ENCODE data around the gene FRMD4A.

The FRMD4A gene

GRCh38 chr10:13632884-13633440 lies 697.8 kb downstream of the FRMD4A start:
- TF ChIP-seq, protein P1, sequence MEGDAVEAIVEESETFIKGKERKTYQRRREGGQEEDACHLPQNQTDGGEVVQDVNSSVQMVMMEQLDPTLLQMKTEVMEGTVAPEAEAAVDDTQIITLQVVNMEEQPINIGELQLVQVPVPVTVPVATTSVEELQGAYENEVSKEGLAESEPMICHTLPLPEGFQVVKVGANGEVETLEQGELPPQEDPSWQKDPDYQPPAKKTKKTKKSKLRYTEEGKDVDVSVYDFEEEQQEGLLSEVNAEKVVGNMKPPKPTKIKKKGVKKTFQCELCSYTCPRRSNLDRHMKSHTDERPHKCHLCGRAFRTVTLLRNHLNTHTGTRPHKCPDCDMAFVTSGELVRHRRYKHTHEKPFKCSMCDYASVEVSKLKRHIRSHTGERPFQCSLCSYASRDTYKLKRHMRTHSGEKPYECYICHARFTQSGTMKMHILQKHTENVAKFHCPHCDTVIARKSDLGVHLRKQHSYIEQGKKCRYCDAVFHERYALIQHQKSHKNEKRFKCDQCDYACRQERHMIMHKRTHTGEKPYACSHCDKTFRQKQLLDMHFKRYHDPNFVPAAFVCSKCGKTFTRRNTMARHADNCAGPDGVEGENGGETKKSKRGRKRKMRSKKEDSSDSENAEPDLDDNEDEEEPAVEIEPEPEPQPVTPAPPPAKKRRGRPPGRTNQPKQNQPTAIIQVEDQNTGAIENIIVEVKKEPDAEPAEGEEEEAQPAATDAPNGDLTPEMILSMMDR (IDR thresholded peaks at IDR 0.05; ENCODE audit: control extremely low read depth, extremely low read depth, low read depth, missing control alignments) = no peak
- ChIA-PET POLR2A (no interaction called here), CTCF (interaction anchor here (1.9 kb wide), 1 partner anchor 27 kb away, joined by 6 read pairs; no protein-coding TSS in a partner anchor)
- no peak for DNase-seq (ENCODE audit: extremely low spot score)

DNA sequence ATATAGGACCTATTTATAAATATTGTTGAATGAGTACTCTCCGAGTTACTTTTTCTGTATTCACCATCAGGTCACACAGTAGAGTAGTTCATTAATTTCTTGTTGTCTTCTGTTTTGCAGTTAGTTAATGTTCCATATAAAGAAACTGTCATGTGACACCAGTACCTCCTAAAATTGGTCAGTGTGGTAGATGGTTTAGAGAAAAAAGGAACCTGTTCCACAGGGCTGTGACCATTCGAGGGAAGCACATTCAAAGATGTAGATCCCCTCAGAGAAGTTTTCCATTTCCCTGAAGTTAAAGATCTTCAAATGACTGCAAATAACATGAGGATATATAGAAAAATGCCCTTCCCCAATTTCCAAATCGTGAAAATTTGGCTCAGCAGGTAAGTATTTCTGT lies 698.3 kb downstream of the FRMD4A start:
- DNase-seq (ENCODE audit: extremely low spot score) = no peak
- POLR2A ChIA-PET = no interaction called here
- CTCF ChIA-PET = interaction anchor here (1.9 kb wide), 1 partner anchor 27 kb away, joined by 6 read pairs; no protein-coding TSS in a partner anchor
- TF ChIP-seq, protein P1 (IDR thresholded peaks at IDR 0.05; ENCODE audit: control extremely low read depth, extremely low read depth, low read depth, missing control alignments) = no peak

GRCh38 chr10:13631594-13631993 lies 699.1 kb downstream of the FRMD4A start:
- DNase-seq (ENCODE audit: extremely low spot score) = no peak
- POLR2A ChIA-PET = no interaction called here
- CTCF ChIA-PET = interaction anchor here (1.2 kb wide), 1 partner anchor 10 kb away, joined by 4 read pairs; no protein-coding TSS in a partner anchor
- TF ChIP-seq, protein P1 (IDR thresholded peaks at IDR 0.05; ENCODE audit: control extremely low read depth, extremely low read depth, low read depth, missing control alignments) = no peak

DNA sequence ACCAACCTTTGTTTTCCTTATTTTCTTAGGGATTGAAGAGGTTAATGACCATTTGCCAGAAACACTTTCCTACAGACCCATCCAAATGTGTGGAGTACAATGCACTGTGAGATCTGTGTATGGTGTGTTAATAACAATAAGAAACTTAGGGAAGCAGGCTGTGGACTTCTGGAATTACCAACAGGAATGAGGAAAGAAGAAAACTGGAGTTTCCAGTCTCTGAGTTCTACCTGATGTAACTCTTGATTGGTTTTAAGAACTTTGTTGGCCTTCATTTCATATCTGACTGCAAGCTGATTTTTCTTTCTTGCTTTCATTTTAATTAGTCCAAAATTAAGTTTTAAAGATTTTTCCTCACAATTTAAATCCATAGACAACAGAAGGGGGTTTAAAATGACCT lies 700.5 kb downstream of the FRMD4A start:
- DNase-seq (ENCODE audit: extremely low spot score) = no peak
- TF ChIP-seq, protein P1 (IDR thresholded peaks at IDR 0.05; ENCODE audit: control extremely low read depth, extremely low read depth, low read depth, missing control alignments) = no peak
- ChIA-PET POLR2A (no interaction called here), CTCF (interaction anchor here (0.7 to 1.3 kb wide), 2 partner anchors 13 to 21 kb away, joined by 3 read pairs; no protein-coding TSS in a partner anchor)

GRCh38 chr10:13629116-13629515 lies 701.6 kb downstream of the FRMD4A start:
- TF ChIP-seq, protein P1 (IDR thresholded peaks at IDR 0.05; ENCODE audit: control extremely low read depth, extremely low read depth, low read depth, missing control alignments) = no peak
- ChIA-PET POLR2A (no interaction called here), CTCF (interaction anchor here (1.0 to 1.5 kb wide), 4 partner anchors 9 to 19 kb away, joined by 3 to 4 read pairs (median 3); no protein-coding TSS in a partner anchor)
- DNase-seq (ENCODE audit: extremely low spot score) = no peak

- DNase-seq (ENCODE audit: extremely low spot score) = no peak
- ChIA-PET POLR2A (no interaction called here), CTCF (interaction anchor here (1.0 to 1.5 kb wide), 3 partner anchors 9 to 18 kb away, joined by 3 to 4 read pairs (median 3); no protein-coding TSS in a partner anchor)
- TF ChIP-seq, protein P1 (IDR thresholded peaks at IDR 0.05; ENCODE audit: control extremely low read depth, extremely low read depth, low read depth, missing control alignments) = no peak
Observed at GRCh38 chr10:13628661-13629060, 702.1 kb downstream of the FRMD4A start.
